ENCODE measurements around the gene SERINC2. TPM values are rescaled to one million over a fixed set of nuclear protein-coding genes. Genes with fewer than 3 reads are reported as not detected.

SERINC2 gene
- total and polyA plus RNA-seq, 2 of the 4 experiments (the other 2 are of a cell fraction): 2.0 to 59.5 TPM

GRCh38 chr1:31382379-31382989 lies 30.5 kb upstream of the SERINC2 start:
- H2BK20ac ChIP-seq (ENCODE audit: low read depth, low read length): no peak overlapping the region
- ATAC-seq (ENCODE audit: low read depth) (0 out of 2 replicates have a peak, but pooled peaks have one; percentile 22), DNase-seq (no peak)
- no peak overlapping the region for H4K91ac ChIP-seq (ENCODE audit: insufficient read depth, low read depth, low read length)
- no peak for TF ChIP-seq NFE2L2 (IDR thresholded peaks at IDR 0.05; ENCODE audit: low read depth, low read length)
- TF ChIP-seq BHLHE40 (IDR thresholded peaks at IDR 0.05; ENCODE audit: low read depth, low read length): no peak
- TF ChIP-seq MXI1 (IDR thresholded peaks at IDR 0.05; ENCODE audit: borderline replicate concordance, low read depth, low read length): no peak
- no peak for TF ChIP-seq SMC3 (IDR thresholded peaks at IDR 0.05; ENCODE audit: low read depth, low read length)
- TF ChIP-seq POLR2A (IDR thresholded peaks at IDR 0.05; ENCODE audit: low read depth, low read length): no peak
- TF ChIP-seq CHD1 (IDR thresholded peaks at IDR 0.05; ENCODE audit: low read depth, low read length): no peak
- no peak for TF ChIP-seq CEBPB (IDR thresholded peaks at IDR 0.05; ENCODE audit: low read depth, low read length)
- no peak for TF ChIP-seq RCOR1 (IDR thresholded peaks at IDR 0.05; ENCODE audit: insufficient replicate concordance, low read length)
- TF ChIP-seq ELK1 (IDR thresholded peaks at IDR 0.05; ENCODE audit: borderline replicate concordance, low read depth, low read length): no peak
- TF ChIP-seq USF2 (IDR thresholded peaks at IDR 0.05; ENCODE audit: low read depth, low read length): no peak
- no peak for TF ChIP-seq RAD21 (IDR thresholded peaks at IDR 0.05; ENCODE audit: low read length)
- TF ChIP-seq FOS (IDR thresholded peaks at IDR 0.05; ENCODE audit: low read depth, low read length): no peak
- TF ChIP-seq RFX5 (IDR thresholded peaks at IDR 0.05; ENCODE audit: low read depth, low read length): no peak
- no peak for TF ChIP-seq MAZ (IDR thresholded peaks at IDR 0.05; ENCODE audit: borderline replicate concordance, low read depth, low read length)
- TF ChIP-seq MAFK (IDR thresholded peaks at IDR 0.05; ENCODE audit: low read depth, low read length): no peak
- no peak for TF ChIP-seq CTCF (conservative IDR thresholded peaks at IDR 0.05; ENCODE audit: low read depth, low read length)
- POLR2A ChIA-PET (ENCODE audit: unreplicated experiment): no interaction called here
- intact Hi-C loops (cut with micrococcal nuclease) (no loop called here), in situ Hi-C loops (cut with MboI; ENCODE audit: low sequenced_read_pairs) (no loop called here), dilution Hi-C loops (cut with HindIII; ENCODE audit: low sequenced_read_pairs, unreplicated experiment) (no loop called here)
- no peak overlapping the region for H2BK15ac ChIP-seq (ENCODE audit: low read depth, low read length)
- no peak overlapping the region for H3K23ac ChIP-seq (ENCODE audit: low read depth, low read length)
- no peak overlapping the region for H2AFZ ChIP-seq (replicated peaks; ENCODE audit: low read length, poor library complexity)
- CTCF ChIA-PET: no interaction called here
- H4K20me1 ChIP-seq (ENCODE audit: insufficient read depth, low read length): no peaks in the 10 kb centered on the region
- no TSS peak for BruUV-seq (replicated peaks)
- no peak overlapping the region for H4K8ac ChIP-seq (ENCODE audit: low read depth in 2 of 2, low read length in 2 of 2)
- H3K9ac ChIP-seq (ENCODE audit: low read depth, low read length): no peak overlapping the region
- no peak overlapping the region for H2BK5ac ChIP-seq (ENCODE audit: low read depth, low read length, poor library complexity, severe bottlenecking)
- no peaks in the 10 kb centered on the region for H3K9me1 ChIP-seq (ENCODE audit: insufficient read depth, low read length)
- no peak overlapping the region for H3K18ac ChIP-seq (ENCODE audit: low read depth, low read length)
- H3K56ac ChIP-seq (ENCODE audit: extremely low read depth, insufficient read depth, low read length): no peak overlapping the region
- no peaks in the 10 kb centered on the region for H3K79me1 ChIP-seq (ENCODE audit: low read depth in 1 of 2, low read length in 2 of 2)
- no peak overlapping the region for H3K4me2 ChIP-seq (ENCODE audit: low read depth, low read length)
- peaks cover 2% of the 10 kb centered on the region; the same call in 1 of the 2 replicates for H3K4me1 ChIP-seq (ENCODE audit: control insufficient read depth, insufficient read depth, low read length)
- H3K36me3 ChIP-seq (ENCODE audit: control insufficient read depth, insufficient read depth, low read length): no peaks in the 10 kb centered on the region
- H3K14ac ChIP-seq (replicated peaks; ENCODE audit: low read depth, low read length): no peak overlapping the region
- 80% methylated on average over 1 of the region's 3 CpGs; no CpG with 5 or more reads in 1 of the 2 experiments for WGBS, 2 experiments (ENCODE audit: extremely low coverage in 2 of 2, insufficient read length in 1 of 2)
- no peak overlapping the region for H3K27ac ChIP-seq (ENCODE audit: insufficient read depth, low read length)
- H2AK9ac ChIP-seq (replicated peaks; ENCODE audit: low read depth, low read length, poor library complexity): no peak overlapping the region
- no peak overlapping the region for H4K5ac ChIP-seq (ENCODE audit: low read depth, low read length)
- no peaks in the 10 kb centered on the region for H3K9me3 ChIP-seq (ENCODE audit: control insufficient read depth, insufficient read depth, low read length)
- no peak overlapping the region for H3K4me3 ChIP-seq (ENCODE audit: insufficient read depth, low read depth, low read length)
- H3K4ac ChIP-seq (ENCODE audit: low read depth, low read length): no peak overlapping the region
- H3K27me3 ChIP-seq (ENCODE audit: control insufficient read depth, insufficient read depth, low read length): peaks cover 5% of the 10 kb centered on the region; the same call in 1 of the 2 replicates
- no peak overlapping the region for H2AK5ac ChIP-seq (ENCODE audit: low read depth, low read length)
- H2BK120ac ChIP-seq (ENCODE audit: low read depth, low read length): no peak overlapping the region

Measured in IMR-90 (cell line).